ENCODE measurements around the gene PRAMEF33.
"Not testable (repeated sequence)": the region's sequence is repeated elsewhere in the genome, so short reads cannot be mapped to it uniquely, and the experiment has no call there.

Gene PRAMEF33, protein sequence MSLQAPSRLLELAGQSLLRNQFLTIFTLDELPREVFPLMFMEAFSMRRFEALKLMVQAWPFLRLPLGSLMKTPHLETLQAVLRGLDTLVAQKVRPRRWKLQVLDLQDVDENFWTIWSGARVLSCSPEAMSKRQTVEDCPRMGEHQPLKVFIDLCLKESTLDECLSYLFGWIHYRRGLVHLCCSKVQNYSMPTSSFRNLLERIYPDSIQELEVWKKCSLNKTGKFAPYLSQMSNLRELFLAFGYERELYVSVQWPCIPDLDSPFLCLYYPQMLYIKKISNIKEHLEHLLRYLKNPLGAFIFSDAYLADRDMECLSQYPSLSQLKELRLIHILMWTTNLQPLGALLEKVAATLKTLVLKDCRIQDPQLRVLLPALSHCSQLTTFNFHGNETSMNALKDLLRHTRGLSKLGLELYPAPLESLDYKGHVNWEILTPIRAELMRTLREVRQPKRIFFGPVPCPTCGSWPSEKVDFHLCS

DNA sequence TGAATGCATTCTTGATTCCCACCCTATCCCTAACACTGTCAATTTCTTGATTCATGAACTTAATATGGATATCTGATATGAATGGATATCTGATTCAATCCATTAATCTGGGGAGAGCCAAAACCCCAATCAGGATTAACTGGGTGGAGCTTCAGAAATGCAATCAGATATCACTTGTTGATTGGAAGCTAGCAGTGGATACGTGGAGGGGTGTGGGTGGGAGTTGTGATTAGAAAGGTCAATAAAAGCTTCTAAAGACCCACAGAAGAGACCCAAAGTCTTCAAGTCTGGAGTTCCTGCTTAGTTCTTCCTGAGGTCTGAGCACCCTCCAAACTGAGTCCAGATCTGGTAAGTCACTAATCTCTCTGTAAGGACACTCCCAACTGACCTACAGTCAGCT, at the start of gene PRAMEF33:
Gene PRAMEF33 (plus strand): TSS at position 301 of the 400 bp plus-strand sequence. CDS start 2,416 bp downstream, outside the sequence.
- DNase-seq (ENCODE audit: low spot score) = not testable (repeated sequence)

DNA sequence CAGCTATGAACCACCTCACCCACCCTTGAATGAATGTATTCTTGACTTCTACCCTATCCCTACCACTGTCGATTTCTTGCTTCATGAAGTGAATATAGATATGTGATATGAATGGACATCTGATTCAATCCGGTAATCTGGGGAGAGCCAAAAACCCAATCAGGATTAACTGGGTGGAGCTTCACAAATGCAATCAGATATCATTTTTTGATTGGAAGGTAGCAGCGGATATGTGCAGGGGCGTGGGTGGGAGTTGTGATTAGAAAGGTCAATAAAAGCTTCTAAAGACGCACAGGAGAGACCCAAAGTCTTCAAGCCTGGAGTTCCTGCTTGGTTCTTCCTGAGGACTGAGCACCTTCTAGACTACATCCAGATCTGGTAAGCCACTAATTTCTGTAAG, 49.4 kb upstream of the PRAMEF33 start, which contains the start of gene PRAMEF5:
Gene PRAMEF5 (plus strand): TSS at position 301 of the 400 bp plus-strand sequence. CDS start 5,071 bp downstream, outside the sequence.
- not testable (repeated sequence) for DNase-seq (ENCODE audit: low spot score)

DNA sequence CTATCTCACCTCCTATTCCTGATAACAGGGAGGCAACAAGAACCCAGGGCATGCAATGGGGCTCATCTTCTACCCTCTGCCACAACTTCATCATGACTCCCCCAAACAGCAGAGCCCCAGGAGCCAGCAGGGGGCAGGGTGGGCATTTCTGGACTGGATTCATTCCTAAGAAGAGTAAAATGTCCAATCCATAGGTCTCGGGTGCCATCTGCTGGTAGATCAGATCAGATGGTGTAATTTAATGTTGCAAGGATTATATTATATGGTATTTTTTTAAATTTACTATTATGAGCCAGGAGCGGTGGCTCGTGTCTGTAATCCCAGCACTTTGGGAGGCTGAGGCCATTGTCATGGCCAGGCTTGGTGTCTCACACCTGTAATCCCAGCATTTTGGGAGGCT, 38.2 kb upstream of the PRAMEF33 start:
- not testable (repeated sequence) for DNase-seq (ENCODE audit: low spot score)

DNA sequence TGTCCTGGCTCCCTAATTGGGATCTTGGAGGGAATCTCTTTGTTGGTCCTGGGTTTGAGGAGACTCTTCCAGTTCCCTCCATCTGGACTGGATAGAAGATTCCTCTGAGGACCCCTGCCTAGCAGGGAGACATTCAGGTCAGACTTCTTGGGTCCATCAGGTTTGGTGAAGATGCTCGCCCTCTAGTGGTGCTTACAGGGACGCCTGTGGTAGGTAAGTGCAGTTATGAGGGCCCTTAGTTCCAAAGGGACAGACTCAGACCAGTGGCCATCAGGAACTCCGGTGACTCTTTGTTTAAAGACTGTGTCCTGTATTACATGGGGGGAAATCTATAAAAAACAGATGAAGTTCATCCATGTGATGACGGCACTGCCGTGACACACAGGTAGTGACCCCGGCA, 26.3 kb upstream of the PRAMEF33 start:
- not testable (repeated sequence) for DNase-seq (ENCODE audit: low spot score)

DNA sequence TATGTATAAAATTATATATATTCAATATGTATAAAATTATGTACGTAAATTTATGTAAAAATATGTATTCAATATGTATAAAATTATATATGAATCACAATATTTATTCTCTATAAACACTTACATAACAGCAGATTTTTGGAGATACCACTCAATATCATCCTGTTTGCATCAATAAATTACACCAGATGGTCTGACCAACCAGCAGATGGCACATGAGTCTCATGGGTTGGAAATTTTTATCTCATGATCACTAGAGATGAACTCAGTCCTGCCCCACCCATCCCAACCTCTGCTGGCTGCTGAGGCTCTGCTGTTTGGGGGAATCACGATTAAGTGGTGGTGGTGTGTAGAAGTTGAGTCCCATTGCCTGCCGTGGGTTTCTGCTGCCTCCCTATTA, 23.7 kb upstream of the PRAMEF33 start:
- not testable (repeated sequence) for DNase-seq (ENCODE audit: low spot score)

DNA sequence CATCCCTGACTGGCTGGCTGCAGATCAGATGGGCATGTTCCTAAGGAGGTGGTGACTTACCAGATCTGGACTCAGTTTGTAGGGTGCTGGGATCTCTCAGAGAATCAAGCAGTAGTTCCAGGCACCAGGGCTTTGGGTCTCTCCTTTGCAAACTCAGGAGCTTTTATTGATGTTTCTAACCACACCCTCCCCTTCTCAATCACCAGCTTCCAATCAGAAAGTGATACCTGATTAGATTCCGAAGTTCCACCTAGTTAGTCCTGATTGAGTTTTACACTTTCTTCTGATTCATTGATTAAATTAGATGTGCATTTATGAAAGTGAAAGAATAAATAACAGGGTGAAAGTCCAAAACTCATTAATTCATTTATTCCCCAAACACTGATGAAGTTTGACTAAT, 18.3 kb upstream of the PRAMEF33 start, which contains the start of gene PRAMEF8:
Gene PRAMEF8 (minus strand): TSS at position 101 of the 400 bp plus-strand sequence. CDS start 1,046 bp downstream, outside the sequence.
- DNase-seq (ENCODE audit: low spot score) = not testable (repeated sequence)

DNA sequence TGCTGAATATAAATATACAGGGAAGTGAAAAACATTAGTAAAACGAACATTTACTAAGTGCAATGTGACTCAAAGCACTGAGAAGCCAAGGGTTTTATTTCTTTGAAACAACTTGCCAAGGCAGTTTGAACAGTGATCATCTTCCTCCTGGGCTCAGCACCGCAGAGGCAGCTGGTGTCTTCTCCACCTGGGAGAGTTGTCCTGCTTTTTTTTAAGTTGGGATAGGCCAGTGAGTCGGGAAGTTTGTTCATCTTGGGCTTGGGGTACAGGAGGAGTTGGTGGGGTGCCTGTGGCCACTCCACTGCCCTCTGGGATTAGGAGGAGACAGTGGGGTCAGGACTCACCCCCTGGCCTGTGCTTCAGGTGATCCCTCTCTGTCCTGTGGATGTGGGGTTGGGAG, 14.3 kb upstream of the PRAMEF33 start:
- not testable (repeated sequence) for DNase-seq (ENCODE audit: low spot score)

DNA sequence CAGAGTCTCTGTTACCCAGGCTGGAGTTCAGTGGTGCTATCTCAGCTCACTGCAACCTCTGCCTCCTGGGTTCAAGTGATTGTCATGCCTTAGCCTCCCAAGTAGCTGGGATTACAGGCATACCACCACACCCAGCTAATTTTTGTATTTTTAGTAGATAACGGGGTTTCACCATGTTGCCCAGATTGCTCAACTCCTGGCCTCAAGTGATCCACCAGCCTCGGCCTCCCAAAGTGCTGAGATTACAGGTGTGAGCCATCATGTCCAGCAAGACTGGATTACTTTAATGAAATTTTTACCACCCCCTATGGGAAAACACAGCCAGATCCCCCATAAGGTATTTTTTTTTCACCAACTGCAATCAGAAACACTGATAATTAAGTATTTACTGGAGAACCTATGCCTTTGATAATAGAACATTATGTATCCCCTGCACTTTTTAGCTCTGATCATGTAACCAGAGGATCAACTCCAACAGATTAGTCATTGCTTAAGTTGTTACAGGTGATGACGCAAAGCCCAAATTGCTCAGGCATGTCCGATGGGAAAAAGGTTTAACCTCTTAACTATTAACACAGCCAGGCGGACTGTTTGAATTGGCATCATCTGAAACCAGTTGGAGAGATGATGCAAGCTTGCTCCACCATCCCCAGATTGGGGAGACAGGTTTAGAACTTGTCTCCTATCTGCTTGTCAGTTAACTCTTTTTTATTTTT, 6.0 kb upstream of the PRAMEF33 start:
- not testable (repeated sequence) for DNase-seq (ENCODE audit: low spot score)

DNA sequence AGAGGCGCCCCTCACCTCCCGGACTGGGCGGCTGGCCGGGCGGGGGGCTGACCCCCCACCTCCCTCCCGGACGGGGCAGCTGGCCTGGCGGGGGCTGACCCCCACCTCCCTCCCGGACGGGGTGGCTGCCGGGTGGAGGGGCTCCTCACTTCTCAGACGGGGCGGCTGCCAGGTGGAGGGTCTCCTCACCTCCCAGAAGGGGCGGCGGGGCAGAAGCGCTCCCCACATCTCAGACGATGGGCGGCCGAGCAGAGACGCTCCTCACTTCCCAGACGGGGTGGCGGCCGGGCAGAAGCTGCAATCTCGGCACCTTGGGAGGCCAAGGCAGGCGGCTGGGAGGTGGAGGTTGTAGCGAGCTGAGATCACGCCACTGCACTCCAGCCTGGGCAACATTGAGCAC, 4.6 kb upstream of the PRAMEF33 start:
- DNase-seq (ENCODE audit: low spot score) = not testable (repeated sequence)

DNA sequence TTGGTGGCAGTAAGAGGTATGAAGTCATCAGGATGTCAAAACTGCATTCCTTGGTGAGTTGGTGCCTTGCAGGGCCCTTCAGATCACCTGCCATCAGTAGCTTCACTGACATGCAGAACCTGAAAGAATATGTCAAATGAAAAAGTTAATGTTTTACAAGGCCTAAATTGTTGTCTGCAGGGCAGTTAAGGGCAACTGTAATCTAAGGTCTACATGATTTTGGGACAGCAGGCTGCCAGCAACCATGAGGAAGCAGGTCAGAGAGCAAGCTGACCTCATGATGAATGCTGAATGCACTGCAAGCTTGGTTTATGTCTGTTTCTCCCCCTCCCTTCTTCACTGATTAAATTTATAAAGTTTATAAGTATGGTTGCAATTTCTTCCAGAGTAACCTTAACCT, 1.1 kb upstream of the PRAMEF33 start:
- DNase-seq (ENCODE audit: low spot score) = not testable (repeated sequence)

DNA sequence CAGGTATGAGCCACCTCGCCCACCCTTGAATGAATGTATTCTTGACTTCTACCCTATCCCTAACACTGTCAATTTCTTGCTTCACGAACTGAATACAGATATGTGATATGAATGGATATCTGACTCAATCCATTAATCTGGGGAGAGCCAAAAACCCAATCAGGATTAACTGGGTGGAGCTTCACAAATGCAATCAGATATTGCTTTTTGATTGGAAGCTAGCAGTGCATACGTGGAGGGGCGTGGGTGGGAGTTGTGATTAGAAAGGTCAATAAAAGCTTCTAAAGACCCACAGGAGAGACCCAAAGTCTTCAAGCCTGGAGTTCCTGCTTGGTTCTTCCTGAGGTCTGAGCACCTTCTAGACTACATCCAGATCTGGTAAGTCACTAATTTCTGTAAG, 11.9 kb downstream of the PRAMEF33 start, which contains the start of gene PRAMEF15:
Gene PRAMEF15 (plus strand): TSS at position 301 of the 400 bp plus-strand sequence. CDS start 2,827 bp downstream, outside the sequence.
- not testable (repeated sequence) for DNase-seq (ENCODE audit: low spot score)

DNA sequence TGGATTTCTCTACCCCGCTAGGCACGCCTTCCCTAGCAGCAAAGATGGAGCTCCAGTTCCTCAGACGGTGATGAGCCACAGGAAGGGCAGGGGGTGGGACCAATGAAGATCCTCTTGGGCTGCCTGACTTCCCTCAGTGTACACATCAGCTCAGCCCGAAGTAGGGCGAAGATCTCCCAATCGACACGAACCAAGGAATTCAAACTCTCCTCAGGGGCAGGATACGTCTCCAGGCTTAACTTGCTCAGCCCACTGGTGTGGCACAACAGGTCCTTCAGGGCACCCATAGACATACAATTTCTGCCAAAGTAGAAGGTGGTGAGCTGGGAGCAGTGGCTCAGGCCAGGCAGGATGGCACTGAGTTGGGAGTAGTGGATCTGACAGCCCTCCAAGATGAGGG, 39.2 kb downstream of the PRAMEF33 start:
- DNase-seq (ENCODE audit: low spot score) = not testable (repeated sequence)

DNA sequence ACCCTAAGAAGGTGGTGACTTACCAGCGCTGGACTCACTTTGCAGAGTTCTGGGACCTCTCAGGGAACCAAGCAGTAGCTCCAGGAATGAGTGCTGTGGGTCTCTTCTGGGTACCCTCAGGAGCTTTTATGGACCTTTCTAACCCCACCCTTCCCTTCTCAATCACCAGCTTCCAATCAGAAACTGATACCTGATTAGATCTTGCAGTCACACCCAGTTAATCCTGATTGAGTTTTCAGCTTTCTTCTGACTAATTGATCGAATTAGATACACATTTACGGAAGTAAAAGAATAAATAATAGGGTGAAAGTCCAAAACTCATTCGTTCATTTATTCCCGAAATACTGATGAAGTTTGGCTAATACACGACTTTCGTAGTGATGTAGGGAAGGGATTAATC, 43.7 kb downstream of the PRAMEF33 start, which contains the start of gene PRAMEF14:
Gene PRAMEF14 (minus strand): TSS at position 101 of the 400 bp plus-strand sequence. CDS start 1,820 bp downstream, outside the sequence.
- DNase-seq (ENCODE audit: low spot score) = not testable (repeated sequence)

DNA sequence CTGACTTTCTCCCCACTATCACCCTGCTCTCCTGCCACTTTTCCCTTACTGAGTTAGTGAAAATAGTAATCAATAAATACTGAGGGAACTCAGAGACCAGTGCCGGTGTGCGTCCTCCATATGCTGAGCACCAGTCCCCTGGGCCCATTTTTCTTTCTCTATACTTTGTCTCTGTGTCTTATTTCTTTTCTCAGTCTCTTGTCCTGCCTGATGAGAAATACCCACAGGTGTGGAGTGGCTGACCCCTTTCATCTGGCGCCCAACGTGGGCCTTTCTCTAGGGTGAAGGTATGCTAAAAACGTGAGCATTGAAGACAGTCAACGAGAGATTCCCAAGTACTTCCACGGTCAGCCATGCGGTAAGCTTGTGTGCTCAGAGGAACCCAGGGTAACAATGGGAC, 50.1 kb downstream of the PRAMEF33 start:
- DNase-seq (ENCODE audit: low spot score) = not testable (repeated sequence)

DNA sequence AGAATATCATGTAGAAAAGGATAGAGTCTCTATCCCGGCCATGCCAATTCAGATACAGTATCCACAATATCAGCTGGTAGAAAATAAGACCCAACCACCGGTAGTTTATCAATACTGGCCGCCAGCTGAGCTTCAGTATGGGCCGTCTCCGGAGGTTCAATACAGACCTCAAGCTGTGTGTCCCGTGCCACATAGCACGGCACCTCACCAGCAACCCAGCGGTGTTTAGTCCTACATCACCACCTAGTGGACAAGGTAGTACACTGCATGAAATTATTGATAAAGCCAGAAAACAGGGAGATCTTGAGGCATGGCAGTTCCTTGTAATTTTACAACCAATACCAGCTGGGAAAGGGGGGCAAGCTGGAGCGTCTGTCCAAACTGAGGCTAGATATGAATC, 51.1 kb downstream of the PRAMEF33 start:
- not testable (repeated sequence) for DNase-seq (ENCODE audit: low spot score)

DNA sequence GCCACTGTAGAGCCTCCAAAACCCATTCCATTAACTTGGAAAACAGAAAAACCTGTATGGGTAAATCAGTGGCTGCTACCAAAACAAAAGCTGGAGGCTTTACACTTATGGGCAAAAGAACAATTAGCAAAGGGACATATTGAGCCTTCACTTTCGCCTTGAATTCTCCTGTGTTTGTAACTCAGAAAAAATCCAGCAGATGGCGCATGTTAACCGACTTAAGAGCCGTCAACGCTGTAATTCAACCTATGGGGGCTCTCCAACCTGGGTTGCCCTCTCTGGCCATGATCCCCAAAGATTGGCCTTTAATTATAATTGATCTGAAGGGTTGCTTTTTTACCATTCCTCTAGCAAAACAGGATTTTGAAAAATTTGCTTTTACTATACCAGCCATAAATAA, 53.4 kb downstream of the PRAMEF33 start:
- peak; percentile 30 for DNase-seq (ENCODE audit: low spot score)
